HG02840 (cell line): ENCODE data around the gene SHROOM3.

Experiments
- ATAC-seq: cut with Tn5 transposase; IDR thresholded peaks from one replicate; pipeline ENCODE4 v1.9.1; 2021; ENCODE audit warnings: mild to moderate bottlenecking, moderate library complexity, moderate number of reproducible peaks; ENCODE audit not compliant: unreplicated experiment, low FRiP score

The SHROOM3 gene

GRCh38 chr4:76831711-76832373 is 396.8 kb downstream of the SHROOM3 start:
- ATAC-seq = no peak
